ENCODE results near the gene ARL3. TPM values are rescaled to one million over a fixed set of nuclear protein-coding genes. Genes with fewer than 3 reads are reported as not detected.
A peak's percentile ranks its signal among the peaks of the same experiment; 100 is the strongest.

The ARL3 gene
- total and polyA plus RNA-seq, 2 experiments from 2014 or later: 8.5 to 22.6 TPM

- no peak overlapping the region for H3K4me3 Mint-ChIP-seq
- H4K20me1 ChIP-seq (replicated peaks; ENCODE audit: insufficient read depth): no peaks in the 10 kb centered on the region; the same call in 1 of the 2 replicates
- no peaks in the 10 kb centered on the region for H3K27me3 ChIP-seq (ENCODE audit: insufficient read depth)
- H3K27ac ChIP-seq (ENCODE audit: low read depth): peak overlapping the region; percentile 55; the same call in 1 of the 2 replicates
- H2AFZ ChIP-seq: no peak overlapping the region
- H3K9me3 Mint-ChIP-seq: no peaks in the 10 kb centered on the region
- H3K79me2 ChIP-seq (replicated peaks; ENCODE audit: insufficient read depth): peaks cover under 1% of the 10 kb centered on the region; the same call in 1 of the 2 replicates
- peaks cover 8% of the 10 kb centered on the region for H3K27me3 Mint-ChIP-seq (ENCODE audit: insufficient read depth, low read depth, poor library complexity)
- no peaks in the 10 kb centered on the region for H3K9me2 ChIP-seq (ENCODE audit: insufficient read depth)
- TF ChIP-seq ZNF331 (CRISPR knock-in tag; IDR thresholded peaks at IDR 0.05; ENCODE audit: low read depth) (no peak), STAT1 (IDR thresholded peaks at IDR 0.05; ENCODE audit: unreplicated experiment) (no peak), ZNF462 (CRISPR knock-in tag; IDR thresholded peaks at IDR 0.05) (no peak), ETS1 (IDR thresholded peaks at IDR 0.05) (no peak), EZH2phosphoT487 (IDR thresholded peaks at IDR 0.05; ENCODE audit: unreplicated experiment) (no peak), REST (IDR thresholded peaks at IDR 0.05; ENCODE audit: unreplicated experiment) (no peak)
- ATAC-seq (no peak), DNase-seq (ENCODE audit: low spot score) (no peak)
- H3K36me3 ChIP-seq (ENCODE audit: insufficient read depth): no peaks in the 10 kb centered on the region
- H3K4me1 Mint-ChIP-seq: peaks cover 21% of the 10 kb centered on the region
- H3K4me3 ChIP-seq: no peak overlapping the region
- no peak overlapping the region for H3K4me2 ChIP-seq
- H3K4me1 ChIP-seq (ENCODE audit: insufficient read depth): peaks cover 13% of the 10 kb centered on the region; the same call in 1 of the 2 replicates
- H3K36me3 Mint-ChIP-seq (ENCODE audit: low read depth): peaks cover 22% of the 10 kb centered on the region
- peak overlapping the region; percentile 36; the same call in 1 of the 2 replicates for H3K27ac Mint-ChIP-seq
- H3F3A ChIP-seq (replicated peaks; ENCODE audit: low read depth): no peaks in the 10 kb centered on the region
Observed at GRCh38 chr10:102657984-102658724, 56.0 kb downstream of the ARL3 start.
